ENCODE data around the gene C4A. TPM values are rescaled to one million over a fixed set of nuclear protein-coding genes. Genes with fewer than 3 reads are reported as not detected.
"Not testable (repeated sequence)": the region's sequence is repeated elsewhere in the genome, so short reads cannot be mapped to it uniquely, and the experiment has no call there.

The C4A gene
- total RNA-seq, 1 donor from 2014 or later = 179 TPM

DNA sequence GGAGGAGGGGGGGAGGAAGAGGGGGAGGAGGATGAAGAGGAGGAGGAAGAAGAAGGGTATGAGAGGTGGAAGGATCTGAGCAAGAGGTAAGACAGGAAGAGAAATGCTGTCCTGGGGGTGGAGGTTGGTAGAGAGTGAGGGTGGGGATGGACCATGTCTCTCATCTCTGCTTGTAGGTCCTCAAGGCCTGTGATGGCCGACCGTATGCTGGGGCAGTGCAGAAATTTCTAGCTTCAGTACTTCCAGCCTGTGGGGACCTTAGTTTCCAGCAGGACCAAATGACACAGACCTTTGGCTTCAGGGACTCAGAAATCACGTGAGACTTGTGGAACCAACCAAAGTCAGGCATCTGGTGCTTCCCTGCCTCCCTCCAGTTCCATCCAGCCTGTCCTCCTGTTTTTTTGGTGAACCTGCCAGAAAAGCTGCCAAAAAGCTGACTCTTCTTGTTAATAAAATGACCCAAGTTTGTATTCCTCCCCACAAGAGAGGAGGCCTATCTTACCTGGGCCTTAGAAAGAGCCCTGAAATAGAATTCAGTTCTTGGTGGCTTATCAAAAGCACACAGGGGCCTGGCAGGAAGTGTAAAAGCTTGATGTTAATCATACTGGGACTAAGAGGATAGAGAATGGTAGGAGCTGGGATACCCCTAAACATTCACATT lies 2.5 kb upstream of the C4A start:
- no peak for DNase-seq (ENCODE audit: low spot score)

- not testable (repeated sequence) for DNase-seq (ENCODE audit: low spot score)
These were observed 1.5 kb upstream of the C4A start for GRCh38 chr6:31980195-31980876.

DNA sequence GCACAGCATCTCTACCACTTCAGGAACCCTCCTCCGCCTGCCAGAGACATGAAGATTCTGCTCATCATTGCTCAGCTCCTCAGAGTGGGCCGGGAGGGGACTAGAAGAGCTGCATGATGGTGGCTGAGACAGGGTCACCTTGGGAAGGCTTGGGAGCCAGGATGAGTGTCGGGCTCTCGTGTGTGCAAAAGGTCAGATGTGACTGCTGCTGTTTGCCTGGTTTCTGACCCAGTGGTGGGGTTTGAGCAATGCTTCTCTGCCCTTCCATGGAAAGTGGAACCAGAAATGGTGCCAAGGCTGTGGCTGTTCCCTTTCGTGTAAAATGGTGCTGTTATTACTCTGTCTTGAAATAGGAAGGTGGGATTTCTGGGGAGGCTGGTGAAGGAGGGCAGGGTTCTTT lies 859 bp upstream of the C4A start:
- DNase-seq (ENCODE audit: low spot score) = not testable (repeated sequence)

- not testable (repeated sequence) for DNase-seq (ENCODE audit: low spot score)
These were observed 7.5 kb downstream of the C4A start for GRCh38 chr6:31989363-31989762.

DNA sequence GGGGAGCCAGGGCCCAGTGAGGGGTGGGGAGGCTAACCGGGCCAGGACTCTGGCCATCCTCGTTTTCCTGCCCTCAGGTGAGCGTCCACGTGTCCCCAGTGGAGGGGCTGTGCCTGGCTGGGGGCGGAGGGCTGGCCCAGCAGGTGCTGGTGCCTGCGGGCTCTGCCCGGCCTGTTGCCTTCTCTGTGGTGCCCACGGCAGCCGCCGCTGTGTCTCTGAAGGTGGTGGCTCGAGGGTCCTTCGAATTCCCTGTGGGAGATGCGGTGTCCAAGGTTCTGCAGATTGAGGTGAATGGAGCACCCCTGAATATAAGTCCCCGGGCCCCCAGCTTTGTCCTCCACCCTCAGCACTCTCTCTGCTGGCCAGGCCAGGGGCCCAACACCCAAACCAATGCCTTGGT lies 12.6 kb downstream of the C4A start:
- DNase-seq (ENCODE audit: low spot score) = not testable (repeated sequence)

GRCh38 chr6:31996385-31996784 lies 14.5 kb downstream of the C4A start:
- not testable (repeated sequence) for DNase-seq (ENCODE audit: low spot score)

DNA sequence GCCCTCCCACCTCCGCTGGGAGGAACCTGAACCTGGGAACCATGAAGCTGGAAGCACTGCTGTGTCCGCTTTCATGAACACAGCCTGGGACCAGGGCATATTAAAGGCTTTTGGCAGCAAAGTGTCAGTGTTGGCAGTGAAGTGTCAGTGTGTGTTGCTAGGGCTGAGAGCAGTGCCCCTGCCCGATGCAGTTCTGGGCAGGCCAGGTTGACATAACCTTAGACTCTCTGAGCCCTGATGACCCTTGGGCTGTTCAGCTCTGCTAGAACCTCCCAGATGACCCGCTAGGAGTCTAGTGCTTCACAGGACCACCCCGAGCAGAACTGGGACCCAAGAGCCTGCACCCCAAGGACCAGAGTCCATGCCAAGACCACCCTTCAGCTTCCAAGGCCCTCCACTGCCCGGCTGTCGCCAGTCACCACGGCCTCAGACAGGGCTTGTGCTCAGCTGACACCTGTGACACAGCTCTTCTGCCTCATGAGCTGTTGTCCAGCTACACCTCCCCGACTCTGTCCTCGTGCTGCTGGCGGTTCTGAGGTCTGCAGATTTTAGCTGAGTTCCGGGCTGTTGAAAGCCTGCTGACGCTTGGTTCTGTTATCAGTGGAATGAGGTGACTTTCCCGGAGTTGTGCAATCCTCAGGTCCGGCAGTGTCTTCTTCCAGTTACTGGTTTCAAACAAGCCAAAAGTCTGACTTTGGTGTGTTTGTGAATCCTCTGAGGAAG lies 20.9 kb downstream of the C4A start:
- DNase-seq (ENCODE audit: low spot score) = not testable (repeated sequence)

- not testable (repeated sequence) for DNase-seq (ENCODE audit: low spot score)
These were observed 21.4 kb downstream of the C4A start for GRCh38 chr6:32003301-32003700.

- DNase-seq (ENCODE audit: low spot score) = not testable (repeated sequence)
These were observed 22.5 kb downstream of the C4A start for GRCh38 chr6:32004393-32004792.

GRCh38 chr6:32004864-32005537 lies 23.1 kb downstream of the C4A start:
- DNase-seq (ENCODE audit: low spot score) = not testable (repeated sequence)

- not testable (repeated sequence) for DNase-seq (ENCODE audit: low spot score)
These were observed 23.7 kb downstream of the C4A start for GRCh38 chr6:32005538-32005880.

GRCh38 chr6:32005991-32006529 lies 24.2 kb downstream of the C4A start:
- DNase-seq (ENCODE audit: low spot score) = not testable (repeated sequence)

DNA sequence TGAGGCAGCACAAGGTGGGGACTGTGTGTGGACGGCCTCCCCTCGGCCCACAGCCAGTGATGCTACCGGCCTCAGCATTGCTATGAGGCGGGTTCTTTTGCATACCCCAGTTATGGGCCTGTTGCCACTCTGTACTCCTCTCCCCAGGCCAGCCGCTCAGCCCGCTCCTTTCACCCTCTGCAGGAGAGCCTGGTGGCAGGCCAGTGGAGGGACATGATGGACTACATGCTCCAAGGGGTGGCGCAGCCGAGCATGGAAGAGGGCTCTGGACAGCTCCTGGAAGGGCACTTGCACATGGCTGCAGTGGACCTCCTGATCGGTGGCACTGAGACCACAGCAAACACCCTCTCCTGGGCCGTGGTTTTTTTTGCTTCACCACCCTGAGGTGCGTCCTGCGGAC lies 25.2 kb downstream of the C4A start:
- DNase-seq (ENCODE audit: low spot score) = not testable (repeated sequence)

DNA sequence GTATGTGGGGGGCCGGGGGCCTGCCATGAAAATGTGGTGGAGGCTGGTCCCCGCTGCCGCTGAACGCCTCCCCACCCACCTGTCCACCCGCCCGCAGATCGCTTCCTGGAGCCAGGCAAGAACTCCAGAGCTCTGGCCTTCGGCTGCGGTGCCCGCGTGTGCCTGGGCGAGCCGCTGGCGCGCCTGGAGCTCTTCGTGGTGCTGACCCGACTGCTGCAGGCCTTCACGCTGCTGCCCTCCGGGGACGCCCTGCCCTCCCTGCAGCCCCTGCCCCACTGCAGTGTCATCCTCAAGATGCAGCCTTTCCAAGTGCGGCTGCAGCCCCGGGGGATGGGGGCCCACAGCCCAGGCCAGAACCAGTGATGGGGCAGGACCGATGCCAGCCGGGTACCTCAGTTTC lies 26.2 kb downstream of the C4A start:
- not testable (repeated sequence) for DNase-seq (ENCODE audit: low spot score)

DNA sequence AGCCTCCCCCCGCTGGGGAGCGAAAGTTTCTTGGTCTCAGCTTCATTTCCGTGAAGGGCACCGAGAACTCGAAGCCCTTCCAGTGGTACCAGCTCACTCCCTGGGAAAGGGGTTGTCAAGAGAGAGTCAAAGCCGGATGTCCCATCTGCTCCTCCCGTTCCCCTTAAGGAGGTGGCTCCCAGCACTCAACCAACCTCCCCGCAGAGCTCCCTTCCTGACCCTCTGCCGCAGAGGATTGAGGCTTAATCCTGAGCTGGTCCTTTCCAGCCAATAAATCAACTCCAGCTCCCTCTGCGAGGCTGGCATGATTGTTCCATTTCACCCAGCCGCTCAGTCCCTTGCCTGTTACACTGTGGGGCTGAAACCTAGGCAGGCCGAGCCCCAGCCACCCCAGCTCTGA lies 26.8 kb downstream of the C4A start:
- not testable (repeated sequence) for DNase-seq (ENCODE audit: low spot score)

GRCh38 chr6:32009537-32009936 lies 27.7 kb downstream of the C4A start:
- not testable (repeated sequence) for DNase-seq (ENCODE audit: low spot score)

GRCh38 chr6:32010856-32011530 lies 29.1 kb downstream of the C4A start:
- not testable (repeated sequence) for DNase-seq (ENCODE audit: low spot score)

DNA sequence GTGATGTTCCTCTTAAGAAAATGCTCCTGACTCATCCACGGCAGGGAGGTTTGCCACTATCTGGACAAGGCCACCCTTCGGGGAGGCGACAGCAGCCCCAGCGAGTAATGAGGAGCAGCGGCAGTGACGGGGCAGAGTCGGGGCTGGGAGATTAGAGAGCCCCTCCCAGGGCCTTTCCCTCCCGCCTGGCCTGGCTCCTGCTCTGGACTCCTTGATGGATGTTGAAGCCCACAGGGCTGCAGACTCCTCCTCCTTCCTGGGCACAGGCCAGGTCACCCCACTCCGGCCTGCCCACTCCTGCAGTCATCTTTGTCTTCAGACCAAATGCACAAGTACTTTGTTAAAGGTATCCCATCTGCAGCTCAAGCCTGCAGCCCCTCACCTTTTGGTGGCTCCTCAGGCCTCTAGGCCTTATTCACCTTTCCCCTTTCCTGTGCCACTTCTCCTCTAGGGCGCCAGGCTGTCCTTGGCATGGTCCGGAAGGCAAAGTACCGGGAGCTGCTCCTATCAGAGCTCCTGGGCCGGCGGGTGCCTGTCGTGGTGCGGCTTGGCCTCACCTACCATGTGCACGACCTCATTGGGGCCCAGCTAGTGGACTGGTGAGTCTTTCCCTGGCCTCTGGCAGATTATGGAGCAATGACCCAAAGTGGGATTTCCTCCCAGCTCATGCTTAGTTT lies 31.2 kb downstream of the C4A start:
- DNase-seq (ENCODE audit: low spot score) = not testable (repeated sequence)

DNA sequence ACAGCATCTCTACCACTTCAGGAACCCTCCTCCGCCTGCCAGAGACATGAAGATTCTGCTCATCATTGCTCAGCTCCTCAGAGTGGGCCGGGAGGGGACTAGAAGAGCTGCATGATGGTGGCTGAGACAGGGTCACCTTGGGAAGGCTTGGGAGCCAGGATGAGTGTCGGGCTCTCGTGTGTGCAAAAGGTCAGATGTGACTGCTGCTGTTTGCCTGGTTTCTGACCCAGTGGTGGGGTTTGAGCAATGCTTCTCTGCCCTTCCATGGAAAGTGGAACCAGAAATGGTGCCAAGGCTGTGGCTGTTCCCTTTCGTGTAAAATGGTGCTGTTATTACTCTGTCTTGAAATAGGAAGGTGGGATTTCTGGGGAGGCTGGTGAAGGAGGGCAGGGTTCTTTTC lies 31.9 kb downstream of the C4A start:
- DNase-seq (ENCODE audit: low spot score) = not testable (repeated sequence)

DNA sequence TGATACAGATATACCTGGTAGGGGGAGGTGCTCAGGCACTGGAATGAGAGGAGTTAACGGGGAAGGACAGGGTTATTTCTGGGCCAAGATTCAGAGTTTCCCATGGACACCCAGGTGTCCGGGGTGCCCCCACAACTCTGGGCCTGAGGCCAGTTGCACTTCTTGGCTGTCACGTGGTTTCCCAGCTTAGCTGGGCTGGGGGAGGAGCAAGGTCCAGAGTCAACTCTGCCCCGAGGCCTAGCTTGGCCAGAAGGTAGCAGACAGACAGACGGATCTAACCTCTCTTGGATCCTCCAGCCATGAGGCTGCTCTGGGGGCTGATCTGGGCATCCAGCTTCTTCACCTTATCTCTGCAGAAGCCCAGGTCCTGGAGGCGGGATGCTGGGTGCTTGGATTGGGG lies 32.7 kb downstream of the C4A start, which contains the start of gene C4B:
C4B (plus strand) TSS at position 249 of the 400 bp plus-strand sequence; CDS start at position 300, 51 bp downstream.
- DNase-seq (ENCODE audit: low spot score) = not testable (repeated sequence)

- DNase-seq (ENCODE audit: low spot score) = not testable (repeated sequence)
These were observed 40.2 kb downstream of the C4A start for GRCh38 chr6:32022100-32022499.

Data from mucosa of gallbladder (tissue), 1 donor.